Measurements from ENCODE around the gene APOBR. TPM values are rescaled to one million over a fixed set of nuclear protein-coding genes. Genes with fewer than 3 reads are reported as not detected.

The APOBR gene
- total and polyA plus RNA-seq, 2 of the 13 experiments (the other 11 are each of a cell fraction or from before 2014, with no cell fraction given): 0.03 TPM; not detected in 1

DNA sequence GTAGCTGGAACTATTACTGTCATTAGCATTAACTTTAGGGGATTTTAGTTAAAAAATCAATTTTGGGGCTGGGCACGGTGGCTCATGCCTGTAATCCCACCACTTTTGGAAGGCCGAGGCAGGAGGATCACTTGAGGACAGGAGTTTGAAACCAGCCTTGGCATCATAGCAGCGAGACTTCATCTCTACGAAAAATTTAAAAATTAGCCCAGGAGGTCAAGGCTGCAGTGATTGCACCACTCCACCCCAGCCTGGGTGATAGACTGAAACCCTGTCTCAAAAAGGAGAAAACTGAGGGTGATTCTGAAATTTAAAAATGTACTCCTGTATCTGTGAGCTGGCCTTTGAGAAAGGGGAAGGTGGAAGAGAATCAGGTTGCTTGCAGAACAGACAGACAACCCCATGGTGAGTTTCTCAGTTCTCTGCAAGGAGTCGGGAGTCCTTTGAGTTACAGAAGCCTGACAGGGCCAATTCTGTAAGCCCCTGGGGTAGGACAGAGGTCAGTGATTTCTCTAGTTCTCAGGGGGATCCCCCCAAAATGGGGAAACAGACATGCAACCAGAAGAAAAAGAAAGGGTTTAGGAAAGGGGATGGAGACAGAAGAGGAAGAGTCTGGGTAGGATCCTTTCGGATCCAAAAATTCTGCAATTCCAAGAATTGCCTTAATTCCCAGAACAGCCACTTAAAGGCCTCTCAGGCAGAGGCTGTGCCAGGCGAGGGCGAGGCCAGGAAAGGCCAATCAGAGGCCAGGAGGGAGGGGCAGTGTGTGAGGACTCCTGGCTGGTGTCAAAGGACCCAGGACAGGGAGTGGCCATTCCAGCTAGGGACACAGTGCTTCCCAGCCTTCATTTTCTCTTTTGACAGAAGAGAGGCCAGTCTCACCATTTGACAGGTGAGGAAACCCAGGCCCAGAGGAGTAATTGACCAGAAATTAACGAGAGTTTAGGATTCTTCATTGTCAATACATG, 37.6 kb downstream of the APOBR start (continued):
- TF ChIP-seq ZNF460 (CRISPR knock-in tag; IDR thresholded peaks at IDR 0.05; ENCODE audit: borderline replicate concordance): no peak
- TF ChIP-seq WIZ (CRISPR knock-in tag; IDR thresholded peaks at IDR 0.05): no peak
- TF ChIP-seq, protein P1, sequence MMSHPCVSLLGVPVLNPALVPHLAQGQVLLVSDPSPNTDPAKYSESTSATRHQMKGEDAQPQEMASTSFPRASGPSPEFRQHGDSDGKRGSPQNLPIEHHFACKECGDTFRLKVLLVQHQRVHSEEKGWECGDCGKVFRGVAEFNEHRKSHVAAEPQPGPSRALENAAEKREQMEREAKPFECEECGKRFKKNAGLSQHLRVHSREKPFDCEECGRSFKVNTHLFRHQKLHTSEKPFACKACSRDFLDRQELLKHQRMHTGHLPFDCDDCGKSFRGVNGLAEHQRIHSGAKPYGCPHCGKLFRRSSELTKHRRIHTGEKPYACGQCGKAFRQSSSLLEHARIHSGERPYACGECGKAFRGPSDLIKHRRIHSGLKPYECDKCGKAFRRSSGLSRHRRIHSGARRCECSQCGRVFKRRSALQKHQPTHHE (CRISPR knock-in tag; IDR thresholded peaks at IDR 0.05; ENCODE audit: borderline replicate concordance): no peak
- TF ChIP-seq, protein P2, sequence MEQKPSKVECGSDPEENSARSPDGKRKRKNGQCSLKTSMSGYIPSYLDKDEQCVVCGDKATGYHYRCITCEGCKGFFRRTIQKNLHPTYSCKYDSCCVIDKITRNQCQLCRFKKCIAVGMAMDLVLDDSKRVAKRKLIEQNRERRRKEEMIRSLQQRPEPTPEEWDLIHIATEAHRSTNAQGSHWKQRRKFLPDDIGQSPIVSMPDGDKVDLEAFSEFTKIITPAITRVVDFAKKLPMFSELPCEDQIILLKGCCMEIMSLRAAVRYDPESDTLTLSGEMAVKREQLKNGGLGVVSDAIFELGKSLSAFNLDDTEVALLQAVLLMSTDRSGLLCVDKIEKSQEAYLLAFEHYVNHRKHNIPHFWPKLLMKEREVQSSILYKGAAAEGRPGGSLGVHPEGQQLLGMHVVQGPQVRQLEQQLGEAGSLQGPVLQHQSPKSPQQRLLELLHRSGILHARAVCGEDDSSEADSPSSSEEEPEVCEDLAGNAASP (CRISPR knock-in tag; IDR thresholded peaks at IDR 0.05; ENCODE audit: borderline replicate concordance): 0 out of 2 replicates have a peak, but pooled peaks have one; percentile 36
- TF ChIP-seq, protein P3, sequence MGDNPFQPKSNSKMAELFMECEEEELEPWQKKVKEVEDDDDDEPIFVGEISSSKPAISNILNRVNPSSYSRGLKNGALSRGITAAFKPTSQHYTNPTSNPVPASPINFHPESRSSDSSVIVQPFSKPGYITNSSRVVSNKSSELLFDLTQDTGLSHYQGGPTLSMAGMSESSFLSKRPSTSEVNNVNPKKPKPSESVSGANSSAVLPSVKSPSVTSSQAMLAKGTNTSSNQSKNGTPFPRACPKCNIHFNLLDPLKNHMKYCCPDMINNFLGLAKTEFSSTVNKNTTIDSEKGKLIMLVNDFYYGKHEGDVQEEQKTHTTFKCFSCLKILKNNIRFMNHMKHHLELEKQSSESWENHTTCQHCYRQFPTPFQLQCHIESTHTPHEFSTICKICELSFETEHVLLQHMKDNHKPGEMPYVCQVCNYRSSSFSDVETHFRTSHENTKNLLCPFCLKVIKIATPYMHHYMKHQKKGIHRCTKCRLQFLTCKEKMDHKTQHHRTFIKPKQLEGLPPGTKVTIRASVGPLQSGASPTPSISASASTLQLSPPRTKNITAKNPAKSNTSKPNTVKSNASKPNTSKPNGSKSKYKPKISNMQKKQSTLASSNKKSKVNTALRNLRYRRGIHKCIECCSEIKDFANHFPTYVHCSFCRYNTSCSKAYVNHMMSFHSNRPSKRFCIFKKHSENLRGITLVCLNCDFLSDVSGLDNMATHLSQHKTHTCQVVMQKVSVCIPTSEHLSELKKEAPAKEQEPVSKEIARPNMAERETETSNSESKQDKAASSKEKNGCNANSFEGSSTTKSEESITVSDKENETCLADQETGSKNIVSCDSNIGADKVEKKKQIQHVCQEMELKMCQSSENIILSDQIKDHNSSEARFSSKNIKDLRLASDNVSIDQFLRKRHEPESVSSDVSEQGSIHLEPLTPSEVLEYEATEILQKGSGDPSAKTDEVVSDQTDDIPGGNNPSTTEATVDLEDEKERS (CRISPR knock-in tag; IDR thresholded peaks at IDR 0.05): no peak
- TF ChIP-seq ONECUT2 (CRISPR knock-in tag; IDR thresholded peaks at IDR 0.05): no peak
- TF ChIP-seq RXRB (CRISPR knock-in tag; IDR thresholded peaks at IDR 0.05; ENCODE audit: borderline replicate concordance): peak; percentile 55; the same call in 1 of the 2 replicates
- no peak for TF ChIP-seq GABPA (IDR thresholded peaks at IDR 0.05; ENCODE audit: low read depth, low read length)
- TF ChIP-seq GABPA (CRISPR knock-in tag; IDR thresholded peaks at IDR 0.05; ENCODE audit: low read depth): no peak
- TF ChIP-seq ZNF614 (CRISPR knock-in tag; IDR thresholded peaks at IDR 0.05; ENCODE audit: borderline replicate concordance): 0 out of 2 replicates have a peak, but pooled peaks have one; percentile 9
- TF ChIP-seq, protein P4, sequence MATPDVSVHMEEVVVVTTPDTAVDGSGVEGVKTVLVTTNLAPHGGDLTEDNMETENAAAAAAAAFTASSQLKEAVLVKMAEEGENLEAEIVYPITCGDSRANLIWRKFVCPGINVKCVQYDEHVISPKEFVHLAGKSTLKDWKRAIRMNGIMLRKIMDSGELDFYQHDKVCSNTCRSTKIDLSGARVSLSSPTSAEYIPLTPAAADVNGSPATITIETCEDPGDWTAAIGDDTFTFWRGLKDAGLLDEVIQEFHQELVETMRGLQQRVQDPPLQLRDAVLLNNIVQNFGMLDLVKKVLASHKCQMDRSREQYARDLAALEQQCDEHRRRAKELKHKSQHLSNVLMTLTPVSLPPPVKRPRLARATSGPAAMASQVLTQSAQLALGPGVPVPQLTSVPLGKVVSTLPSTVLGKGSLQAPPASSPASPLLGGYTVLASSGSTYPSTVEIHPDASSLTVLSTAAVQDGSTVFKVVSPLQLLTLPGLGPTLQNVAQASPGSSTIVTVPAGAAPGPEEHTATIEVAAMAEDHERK (CRISPR knock-in tag; IDR thresholded peaks at IDR 0.05; ENCODE audit: low read depth): no peak
- no peak for TF ChIP-seq GTF2F1 (IDR thresholded peaks at IDR 0.05; ENCODE audit: low read length)
- no peak for TF ChIP-seq KDM6A (CRISPR knock-in tag; IDR thresholded peaks at IDR 0.05; ENCODE audit: low read depth)
- TF ChIP-seq ZNF331 (CRISPR knock-in tag; IDR thresholded peaks at IDR 0.05): 0 out of 2 replicates have a peak, but pooled peaks have one; percentile 39
- no peak for TF ChIP-seq ZNF883 (CRISPR knock-in tag; IDR thresholded peaks at IDR 0.05; ENCODE audit: not compliant biosample characterization)
- TF ChIP-seq, protein P5, sequence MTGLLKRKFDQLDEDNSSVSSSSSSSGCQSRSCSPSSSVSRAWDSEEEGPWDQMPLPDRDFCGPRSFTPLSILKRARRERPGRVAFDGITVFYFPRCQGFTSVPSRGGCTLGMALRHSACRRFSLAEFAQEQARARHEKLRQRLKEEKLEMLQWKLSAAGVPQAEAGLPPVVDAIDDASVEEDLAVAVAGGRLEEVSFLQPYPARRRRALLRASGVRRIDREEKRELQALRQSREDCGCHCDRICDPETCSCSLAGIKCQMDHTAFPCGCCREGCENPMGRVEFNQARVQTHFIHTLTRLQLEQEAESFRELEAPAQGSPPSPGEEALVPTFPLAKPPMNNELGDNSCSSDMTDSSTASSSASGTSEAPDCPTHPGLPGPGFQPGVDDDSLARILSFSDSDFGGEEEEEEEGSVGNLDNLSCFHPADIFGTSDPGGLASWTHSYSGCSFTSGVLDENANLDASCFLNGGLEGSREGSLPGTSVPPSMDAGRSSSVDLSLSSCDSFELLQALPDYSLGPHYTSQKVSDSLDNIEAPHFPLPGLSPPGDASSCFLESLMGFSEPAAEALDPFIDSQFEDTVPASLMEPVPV (CRISPR knock-in tag; IDR thresholded peaks at IDR 0.05): no peak
- TF ChIP-seq, protein P6, sequence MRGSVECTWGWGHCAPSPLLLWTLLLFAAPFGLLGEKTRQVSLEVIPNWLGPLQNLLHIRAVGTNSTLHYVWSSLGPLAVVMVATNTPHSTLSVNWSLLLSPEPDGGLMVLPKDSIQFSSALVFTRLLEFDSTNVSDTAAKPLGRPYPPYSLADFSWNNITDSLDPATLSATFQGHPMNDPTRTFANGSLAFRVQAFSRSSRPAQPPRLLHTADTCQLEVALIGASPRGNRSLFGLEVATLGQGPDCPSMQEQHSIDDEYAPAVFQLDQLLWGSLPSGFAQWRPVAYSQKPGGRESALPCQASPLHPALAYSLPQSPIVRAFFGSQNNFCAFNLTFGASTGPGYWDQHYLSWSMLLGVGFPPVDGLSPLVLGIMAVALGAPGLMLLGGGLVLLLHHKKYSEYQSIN (CRISPR knock-in tag; IDR thresholded peaks at IDR 0.05; ENCODE audit: borderline replicate concordance): no peak

Measured in HepG2 (cell line).